AG10803 (cell line): Measurements from ENCODE around the gene IGSF11.

ENCODE experiments used
- DNase-seq: peaks from one replicate; pipeline ENCODE4 v3.0.0; 2010; ENCODE audit warnings: low read depth
- H3K4me3 ChIP-seq: 2 replicates; pipeline ENCODE4 v1.5.1; 2011; ENCODE audit warnings: mild to moderate bottlenecking, low read length, control low read depth
- TF ChIP-seq, protein P1 (sequence below): conservative IDR thresholded peaks from 2 replicates; pipeline ENCODE4 v1.5.1; 2011; ENCODE audit warnings: mild to moderate bottlenecking, low read length, control low read depth, inconsistent platforms

The IGSF11 gene

DNA sequence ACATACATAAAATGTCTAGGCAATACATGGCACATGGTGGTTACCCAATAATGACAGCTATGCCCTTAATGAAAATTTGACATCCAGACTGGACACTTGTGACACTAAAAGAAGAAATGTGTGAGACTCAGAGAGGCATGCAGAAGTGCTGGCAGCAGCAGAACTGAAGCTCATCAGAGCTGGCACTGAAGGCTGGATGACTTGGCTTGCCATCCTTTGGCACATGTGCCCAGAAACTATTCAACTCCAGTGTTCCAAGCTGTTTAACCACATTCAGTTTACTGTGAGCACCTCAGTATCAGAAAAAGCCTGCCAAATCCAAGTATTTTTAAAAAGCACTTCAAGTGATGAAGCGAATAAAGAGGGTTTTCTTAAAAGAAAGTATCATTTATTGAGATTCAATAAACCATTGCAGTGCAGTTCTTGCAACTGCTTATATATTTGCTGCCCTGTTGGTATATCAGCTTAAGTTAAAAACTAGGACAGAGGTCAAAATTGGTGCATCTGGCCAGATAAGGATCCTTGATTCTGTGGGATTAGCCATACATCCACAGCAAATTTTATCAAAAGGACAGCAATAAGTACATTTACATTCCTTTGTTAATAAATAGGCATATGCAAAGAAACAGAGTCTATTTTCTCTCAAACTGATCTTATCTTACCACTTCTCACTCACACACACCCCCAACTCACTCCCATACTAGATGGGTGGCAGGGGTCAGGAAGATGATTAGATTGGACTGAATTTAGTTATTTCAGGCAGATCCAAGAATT lies 15.8 kb downstream of the IGSF11 start:
- TF ChIP-seq, protein P1, sequence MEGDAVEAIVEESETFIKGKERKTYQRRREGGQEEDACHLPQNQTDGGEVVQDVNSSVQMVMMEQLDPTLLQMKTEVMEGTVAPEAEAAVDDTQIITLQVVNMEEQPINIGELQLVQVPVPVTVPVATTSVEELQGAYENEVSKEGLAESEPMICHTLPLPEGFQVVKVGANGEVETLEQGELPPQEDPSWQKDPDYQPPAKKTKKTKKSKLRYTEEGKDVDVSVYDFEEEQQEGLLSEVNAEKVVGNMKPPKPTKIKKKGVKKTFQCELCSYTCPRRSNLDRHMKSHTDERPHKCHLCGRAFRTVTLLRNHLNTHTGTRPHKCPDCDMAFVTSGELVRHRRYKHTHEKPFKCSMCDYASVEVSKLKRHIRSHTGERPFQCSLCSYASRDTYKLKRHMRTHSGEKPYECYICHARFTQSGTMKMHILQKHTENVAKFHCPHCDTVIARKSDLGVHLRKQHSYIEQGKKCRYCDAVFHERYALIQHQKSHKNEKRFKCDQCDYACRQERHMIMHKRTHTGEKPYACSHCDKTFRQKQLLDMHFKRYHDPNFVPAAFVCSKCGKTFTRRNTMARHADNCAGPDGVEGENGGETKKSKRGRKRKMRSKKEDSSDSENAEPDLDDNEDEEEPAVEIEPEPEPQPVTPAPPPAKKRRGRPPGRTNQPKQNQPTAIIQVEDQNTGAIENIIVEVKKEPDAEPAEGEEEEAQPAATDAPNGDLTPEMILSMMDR, result no peak
- no peak for DNase-seq
- no peak overlapping the region for H3K4me3 ChIP-seq

DNA sequence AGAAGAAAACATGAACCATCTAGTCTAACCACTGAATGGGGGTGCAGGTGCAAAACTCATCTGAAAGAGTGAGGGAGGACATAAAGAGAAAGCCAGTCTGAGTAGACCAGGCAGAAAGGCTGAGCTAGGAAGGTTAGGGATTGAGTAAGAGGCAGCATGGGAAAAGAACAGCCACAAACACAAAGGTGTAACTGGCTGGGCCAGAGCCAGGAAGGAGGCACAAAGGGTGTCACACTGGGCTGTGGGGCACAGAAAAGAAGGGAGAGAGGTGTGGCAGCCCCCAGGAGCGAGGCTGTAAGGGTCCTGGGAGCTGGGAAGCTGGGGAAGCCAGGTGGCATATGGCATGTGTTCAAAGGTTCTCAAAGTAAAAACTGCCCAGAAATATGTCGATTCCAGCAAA lies 18.7 kb downstream of the IGSF11 start:
- DNase-seq, result no peak
- TF ChIP-seq, protein P1, result no peak
- H3K4me3 ChIP-seq, result no peak overlapping the region

DNA sequence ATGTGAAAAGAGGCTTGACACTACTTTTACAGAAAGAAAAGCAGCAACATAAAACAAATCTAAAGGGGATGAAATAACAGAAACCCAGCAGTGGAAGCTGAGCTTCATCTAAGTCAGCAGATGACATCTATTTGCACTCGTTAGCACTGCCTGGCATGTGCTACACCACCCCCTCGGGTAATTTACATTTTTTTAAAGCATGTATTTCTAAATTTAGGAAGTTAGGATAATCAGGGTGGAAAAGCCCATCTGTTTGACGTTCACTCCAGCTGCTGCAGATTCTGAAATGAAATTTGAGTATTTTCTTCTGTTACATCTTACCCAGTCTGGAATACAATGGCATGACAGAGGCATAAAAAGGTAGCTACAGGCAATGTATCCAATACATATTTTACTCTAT lies 20.7 kb downstream of the IGSF11 start:
- no peak overlapping the region for H3K4me3 ChIP-seq
- TF ChIP-seq, protein P1, result no peak
- no peak for DNase-seq

DNA sequence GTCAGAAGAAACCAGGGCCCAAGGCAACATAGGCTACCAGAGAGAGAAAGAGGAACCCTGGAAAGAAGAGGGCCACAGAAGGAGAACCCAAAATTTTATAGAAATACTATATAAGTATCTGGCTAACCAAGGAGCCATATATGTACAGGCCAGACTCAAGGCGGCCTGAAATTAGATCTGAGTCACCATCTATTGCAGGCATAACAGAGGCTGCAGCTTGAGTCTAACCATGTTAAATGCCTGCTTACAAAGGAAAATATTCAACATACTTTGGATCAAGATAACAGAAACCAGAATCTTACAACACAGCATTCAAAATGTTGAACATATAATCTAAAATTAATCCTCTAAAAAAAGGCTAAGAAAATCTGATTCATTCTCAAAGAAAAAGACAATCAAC lies 23.1 kb downstream of the IGSF11 start:
- TF ChIP-seq, protein P1, result no peak
- no peak for DNase-seq
- H3K4me3 ChIP-seq, result no peak overlapping the region

DNA sequence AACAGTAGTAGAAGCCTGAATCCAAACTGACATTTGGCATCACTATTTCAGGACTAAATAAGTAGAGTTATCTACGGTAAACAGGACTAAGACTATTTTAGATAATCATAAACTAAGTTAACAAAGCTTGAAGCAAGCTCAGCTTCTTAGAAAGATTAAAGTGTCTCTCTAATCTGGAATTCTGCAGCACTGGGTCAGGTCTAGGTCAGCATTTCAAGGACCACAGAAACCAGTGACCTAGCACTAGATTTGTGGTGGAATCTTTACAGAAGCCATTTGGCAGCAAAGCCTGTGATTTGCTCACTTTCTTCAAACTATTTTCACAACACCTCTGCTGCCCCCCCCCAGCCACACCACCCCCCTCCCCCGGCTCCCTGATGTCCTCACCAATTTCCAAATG lies 37.5 kb downstream of the IGSF11 start:
- no peak for DNase-seq
- H3K4me3 ChIP-seq, result no peak overlapping the region
- TF ChIP-seq, protein P1, result no peak

DNA sequence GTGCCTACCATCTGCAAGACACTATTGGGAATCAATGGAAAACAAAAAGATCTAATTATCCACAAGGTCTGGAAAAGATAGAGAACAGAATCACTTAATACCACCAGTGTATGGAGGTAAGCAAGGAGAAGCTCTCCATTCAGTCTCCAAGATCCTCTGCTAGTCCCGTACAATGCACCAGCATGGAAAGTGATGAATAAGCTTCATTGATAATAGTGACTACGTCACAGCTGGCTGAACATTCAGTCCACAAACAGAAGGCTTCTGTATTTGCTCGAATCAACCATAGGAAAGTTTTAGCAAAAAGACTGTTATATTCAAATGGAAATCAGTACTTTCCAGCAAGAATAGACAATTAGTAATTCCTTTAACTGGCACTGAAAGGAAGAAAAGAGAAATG lies 42.9 kb downstream of the IGSF11 start:
- TF ChIP-seq, protein P1, result no peak
- no peak for DNase-seq
- no peak overlapping the region for H3K4me3 ChIP-seq

DNA sequence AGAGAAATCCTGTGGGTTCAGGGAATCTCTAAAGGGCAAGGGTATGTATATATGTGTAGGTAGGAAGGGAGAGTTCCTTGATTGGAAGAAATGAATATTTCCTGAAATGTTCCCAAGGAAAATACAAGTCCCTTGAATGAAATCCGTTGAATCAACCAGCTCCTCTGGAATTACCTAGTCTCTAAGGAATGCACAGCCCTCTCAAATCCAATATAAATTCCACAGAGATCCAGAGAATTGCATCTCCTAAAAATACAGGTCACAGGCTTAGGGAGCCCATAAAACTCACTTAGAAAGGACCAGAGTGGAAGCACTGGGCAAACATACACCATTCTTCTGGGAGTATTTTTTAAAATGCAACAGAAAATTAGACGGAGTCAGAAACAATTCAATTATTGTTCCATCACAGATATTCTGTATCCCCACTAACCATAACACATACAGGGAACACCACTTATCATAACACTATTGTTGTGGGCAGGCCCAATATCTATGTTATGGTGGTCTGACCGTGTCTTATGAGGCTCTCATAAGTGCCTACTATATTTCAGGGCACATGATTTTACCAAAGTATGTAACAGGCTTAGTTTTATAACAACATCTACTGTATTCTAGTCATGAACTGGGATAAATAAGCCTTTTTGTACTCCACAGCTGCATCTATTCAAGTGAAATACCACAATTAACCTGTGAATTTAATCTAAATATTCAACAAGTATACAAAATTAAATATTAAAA lies 43.7 kb downstream of the IGSF11 start:
- TF ChIP-seq, protein P1, result no peak
- no peak overlapping the region for H3K4me3 ChIP-seq
- DNase-seq, result no peak
